Epidermal melanocyte (primary cell): Measurements from ENCODE around the gene CPN2.

Experiments
- DNase-seq: peaks from one replicate; pipeline ENCODE4 v3.0.0; 2011; ENCODE audit warnings: low spot score; ENCODE audit not compliant: insufficient read length

Gene CPN2

GRCh38 chr3:194351080-194351672, at the start of gene CPN2:
Gene CPN2 (minus strand): TSS chr3:194351328. CDS start chr3:194342702, 8,626 bp downstream.
- DNase-seq: no peak

- DNase-seq: no peak
Measured at GRCh38 chr3:194399874-194400411, 48.8 kb upstream of the CPN2 start.

- DNase-seq: no peak
Measured at GRCh38 chr3:194399166-194399565, 48.0 kb upstream of the CPN2 start, which contains the start of gene GP5. Gene GP5 (minus strand): TSS chr3:194399266. CDS start chr3:194398282, 984 bp downstream.

GRCh38 chr3:194397757-194398312, 46.7 kb upstream of the CPN2 start:
- DNase-seq: no peak

- DNase-seq: no peak
Measured at GRCh38 chr3:194396859-194397756, 46.0 kb upstream of the CPN2 start.

- no peak for DNase-seq
Measured at GRCh38 chr3:194396539-194396858, 45.4 kb upstream of the CPN2 start.

- no peak for DNase-seq
Measured at GRCh38 chr3:194395778-194396538, 44.8 kb upstream of the CPN2 start.

GRCh38 chr3:194395212-194395611, 44.1 kb upstream of the CPN2 start:
- DNase-seq: peak; percentile 41

GRCh38 chr3:194392576-194392975, 41.4 kb upstream of the CPN2 start:
- DNase-seq: no peak

- no peak for DNase-seq
Measured at GRCh38 chr3:194390835-194391234, 39.7 kb upstream of the CPN2 start.

- no peak for DNase-seq
Measured at GRCh38 chr3:194389269-194389668, 38.1 kb upstream of the CPN2 start.

GRCh38 chr3:194387926-194388418, 36.8 kb upstream of the CPN2 start:
- no peak for DNase-seq

GRCh38 chr3:194387276-194387675, 36.1 kb upstream of the CPN2 start:
- no peak for DNase-seq

GRCh38 chr3:194386648-194387047, 35.5 kb upstream of the CPN2 start:
- no peak for DNase-seq

GRCh38 chr3:194386066-194386465, 34.9 kb upstream of the CPN2 start:
- no peak for DNase-seq

GRCh38 chr3:194384569-194385001, 33.5 kb upstream of the CPN2 start:
- no peak for DNase-seq

- no peak for DNase-seq
Measured at GRCh38 chr3:194384156-194384555, 33.0 kb upstream of the CPN2 start.

GRCh38 chr3:194383276-194383940, 32.3 kb upstream of the CPN2 start:
- no peak for DNase-seq

GRCh38 chr3:194382892-194383223, 31.7 kb upstream of the CPN2 start:
- DNase-seq: no peak

GRCh38 chr3:194382196-194382891, 31.2 kb upstream of the CPN2 start:
- no peak for DNase-seq
